Endothelial cell of umbilical vein (primary cell): Measurements from ENCODE around the gene PTPRK. TPM values are rescaled to one million over a fixed set of nuclear protein-coding genes. Genes with fewer than 3 reads are reported as not detected.

Experiments used
- BruUV-seq: library from RNA; stranded (reverse); fragments of 400-500 nt; replicated peaks from 2 replicates; lab custom pipeline; 2021; lab: Mats Ljungman, UMichigan
- CTCF ChIA-PET: fragments of 300-600, 350-600 bp; sonication (Branson Sonifier 250); formaldehyde crosslinking; loops from one replicate; lab custom pipeline; 2021; ENCODE audit warnings: antibody characterized with exemption, inconsistent platforms; lab: Charles Lee
- POLR2A ChIA-PET: fragments of 300-600, 350-600 bp; sonication (Branson Sonifier 250); formaldehyde crosslinking; loops from one replicate; lab custom pipeline; 2021; ENCODE audit warnings: antibody characterized with exemption, inconsistent platforms; lab: Charles Lee
- DNase-seq: peaks from one replicate; pipeline ENCODE4 v3.0.0-alpha.2; 2011; ENCODE audit warnings: low read depth, low spot score
- FAIRE-seq: peaks from 2 replicates; lab custom pipeline; 2011; peaks lifted over from hg19 to GRCh38; lab: Jason Lieb, UNC
- H2AFZ ChIP-seq: 2 replicates; pipeline ENCODE4 v1.6.0; 2012; ENCODE audit warnings: low read depth, low read length, control low read depth, inconsistent platforms
- H3K27ac ChIP-seq: 2 replicates; pipeline ENCODE4 v1.5.1; 2011; ENCODE audit warnings: low read depth, mild to moderate bottlenecking, control low read depth, low read length, moderate library complexity; ENCODE audit not compliant: insufficient read depth
- H3K27me3 ChIP-seq, 2 experiments: 2 replicates each; pipeline versions ENCODE4 v1.6.0 to v1.6.1; 2011; ENCODE audit warnings: low read length in 2 of 2, mixed read lengths in 1 of 2; ENCODE audit not compliant: control insufficient read depth in 2 of 2, insufficient read depth in 2 of 2
- H3K36me3 ChIP-seq, 2 experiments: 2 replicates in 1 of 2; 3 replicates in 1 of 2; pipeline ENCODE4 v1.5.1; 2011; ENCODE audit warnings: low read length in 2 of 2, mild to moderate bottlenecking in 1 of 2, moderate library complexity in 1 of 2; ENCODE audit not compliant: control insufficient read depth in 2 of 2, insufficient read depth in 2 of 2; ENCODE audit errors: extremely low read depth in 1 of 2
- H3K4me1 ChIP-seq: 3 replicates; pipeline ENCODE4 v1.5.1; 2011; ENCODE audit warnings: mild to moderate bottlenecking, low read length; ENCODE audit not compliant: control insufficient read depth, insufficient read depth; ENCODE audit errors: extremely low read depth
- H3K4me2 ChIP-seq: 2 replicates; pipeline ENCODE4 v1.6.1; 2011; ENCODE audit warnings: low read length, control low read depth, mixed read lengths; ENCODE audit not compliant: insufficient read depth
- H3K4me3 ChIP-seq, 3 experiments: fragments of 200-600 bp in 1 of 3; sonication (generic), shearing (Covaris generic) in 1 of 3; replicated peaks in 1 of 3; 2 replicates each; pipeline ENCODE4 v1.5.1; 2011 to 2016; ENCODE audit warnings: control low read depth in 3 of 3, low read length in 3 of 3, mild to moderate bottlenecking in 2 of 3, inconsistent platforms in 1 of 3, low read depth in 1 of 3, moderate library complexity in 1 of 3; ENCODE audit not compliant: insufficient read depth in 1 of 3
- H3K79me2 ChIP-seq: 2 replicates; pipeline ENCODE4 v1.6.0; 2012; ENCODE audit warnings: low read length, inconsistent platforms; ENCODE audit not compliant: control insufficient read depth, insufficient read depth
- H3K9ac ChIP-seq: replicated peaks from 2 replicates; pipeline ENCODE3; 2011; ENCODE audit warnings: low read length, control low read depth; ENCODE audit not compliant: insufficient read depth; ENCODE audit errors: extremely low read depth
- H3K9me1 ChIP-seq: replicated peaks from 3 replicates; pipeline ENCODE4 v1.6.0; 2011; ENCODE audit warnings: mild to moderate bottlenecking, low read length; ENCODE audit not compliant: control insufficient read depth, insufficient read depth; ENCODE audit errors: extremely low read depth
- H3K9me3 ChIP-seq: replicated peaks from 2 replicates; pipeline ENCODE4 v1.5.1; 2012; ENCODE audit warnings: low read length, inconsistent platforms; ENCODE audit not compliant: control insufficient read depth, insufficient read depth
- H4K20me1 ChIP-seq: replicated peaks from 2 replicates; pipeline ENCODE3; 2011; ENCODE audit warnings: mild to moderate bottlenecking, low read length; ENCODE audit not compliant: control insufficient read depth, insufficient read depth; ENCODE audit errors: extremely low read depth
- CTCF ChIP-seq, 2 donors: IDR thresholded peaks; 1 replicate in 1 of 2; 2 replicates in 1 of 2; pipeline ENCODE4 v1.5.1; 2011; ENCODE audit warnings: low read length in 2 of 2, mild to moderate bottlenecking in 2 of 2, moderate library complexity in 2 of 2, control low read depth in 1 of 2, inconsistent platforms in 1 of 2, low read depth in 1 of 2; ENCODE audit not compliant: insufficient read depth in 1 of 2; ENCODE audit errors: extremely low read depth in 1 of 2
- EZH2 ChIP-seq: IDR thresholded peaks from 2 replicates; pipeline ENCODE4 v1.6.1; 2012; ENCODE audit warnings: borderline replicate concordance, low read depth, mild to moderate bottlenecking, moderate library complexity, low read length, inconsistent platforms; ENCODE audit not compliant: severe bottlenecking
- FOS ChIP-seq: IDR thresholded peaks from 2 replicates; pipeline ENCODE4 v1.6.1; 2011; ENCODE audit warnings: mild to moderate bottlenecking, low read length, moderate library complexity, borderline replicate concordance; ENCODE audit not compliant: insufficient read depth
- GATA2 ChIP-seq: IDR thresholded peaks from 2 replicates; pipeline ENCODE4 v1.7.0; 2011; ENCODE audit warnings: low read depth, mild to moderate bottlenecking, moderate library complexity, mixed read lengths, low read length; ENCODE audit not compliant: insufficient read length, insufficient read depth
- JUN ChIP-seq: IDR thresholded peaks from 2 replicates; pipeline ENCODE4 v1.6.1; 2011; ENCODE audit warnings: borderline replicate concordance, low read depth; ENCODE audit not compliant: insufficient read length, insufficient read depth
- MYC ChIP-seq: IDR thresholded peaks from one replicate; pipeline ENCODE4 v1.6.1; 2011; ENCODE audit warnings: mild to moderate bottlenecking, low read depth, low read length
- POLR2A ChIP-seq: IDR thresholded peaks from 2 replicates; pipeline ENCODE4 v1.6.1; 2012; ENCODE audit warnings: low read depth, mild to moderate bottlenecking, control low read depth, low read length
- POLR2AphosphoS5 ChIP-seq: IDR thresholded peaks from 2 replicates; pipeline ENCODE4 v1.6.1; 2012; ENCODE audit warnings: low read depth, mild to moderate bottlenecking, control low read depth, low read length, moderate library complexity; ENCODE audit not compliant: insufficient read depth
- dilution Hi-C: fragments of 300-500 bp; cut with MboI; formaldehyde crosslinking; loops from one replicate; pipeline ENCODE4 v1.15.0; 2019; ENCODE audit warnings: low sequenced_read_pairs; ENCODE audit not compliant: extremely low pct_ligation_motif_present
- intact Hi-C: fragments of 100-400 bp; cut with micrococcal nuclease; formaldehyde crosslinking; loops from one replicate; pipeline ENCODE4 v1.10.0; 2022
- polyA plus RNA-seq, 4 experiments: library from polyadenylated mRNA; depleted of rRNA in 3 of 4; stranded (reverse) in 3 of 4; unstranded in 1 of 4; fragments of >200 nt; gene quantifications; 2 replicates each; pipeline versions ENCODE4 v1.2.1 to v1.2.3, GENCODE V29; 2011 to 2012; ENCODE audit warnings: missing spikeins in 1 of 4
- total RNA-seq: library from RNA; stranded (reverse); gene quantifications from 2 replicates; pipeline ENCODE4 v1.2.3, GENCODE V29; 2021
- TF ChIP-seq, protein P1 (sequence below): IDR thresholded peaks from 2 replicates; pipeline ENCODE4 v1.6.1; 2011; ENCODE audit not compliant: insufficient read depth, insufficient read length

The PTPRK gene
- total and polyA plus RNA-seq, 2 donors (not counting 3 experiments of a cell fraction or from before 2014, with no cell fraction given): 15.2 to 74.0 TPM

GRCh38 chr6:128208078-128208477, 312.3 kb downstream of the PTPRK start:
- peaks cover 12% of the 10 kb centered on the region for H3K79me2 ChIP-seq
- FAIRE-seq (no peak), DNase-seq (peak; percentile 55)
- TF ChIP-seq EZH2 (no peak), GATA2 (peak; percentile 60), FOS (no peak), JUN (no peak)
- H3K9me3 ChIP-seq: no peaks in the 10 kb centered on the region
- H3K9me1 ChIP-seq: no peaks in the 10 kb centered on the region
- ChIA-PET POLR2A (no interaction called here), CTCF (no interaction called here)
- dilution Hi-C loops: no loop called here
- intact Hi-C loops: loop anchor here (5.0 kb wide), 1 partner anchor 309 kb away; no protein-coding TSS in a partner anchor
- H3K4me1 ChIP-seq: peaks cover 38% of the 10 kb centered on the region
- H4K20me1 ChIP-seq: no peaks in the 10 kb centered on the region
- peak overlapping the region; percentile 78 for H3K4me2 ChIP-seq
- BruUV-seq: no TSS peak
- no peaks in the 10 kb centered on the region for H3K36me3 ChIP-seq
- peak overlapping the region; percentile 26 for H3K27ac ChIP-seq
- H3K9ac ChIP-seq: no peak overlapping the region
- no peaks in the 10 kb centered on the region for H3K27me3 ChIP-seq
- no peak overlapping the region for H3K4me3 ChIP-seq
- H2AFZ ChIP-seq: no peak overlapping the region

GRCh38 chr6:128206610-128207426, 313.6 kb downstream of the PTPRK start:
- Histone ChIP-seq H3K79me2 (peaks cover 18% of the 10 kb centered on the region), H3K4me3 (no peak overlapping the region), H3K4me2 (no peak overlapping the region), H3K9me3 (no peaks in the 10 kb centered on the region), H3K9ac (no peak overlapping the region), H2AFZ (no peak overlapping the region), H3K27ac (no peak overlapping the region), H3K27me3 (no peaks in the 10 kb centered on the region), H4K20me1 (no peaks in the 10 kb centered on the region), H3K4me1 (peaks cover 38% of the 10 kb centered on the region), H3K36me3 (no peaks in the 10 kb centered on the region), H3K9me1 (no peaks in the 10 kb centered on the region)
- ChIA-PET POLR2A (no interaction called here), CTCF (interaction anchor here (0.9 kb wide), 1 partner anchor 524 kb away, joined by 3 read pairs; no protein-coding TSS in a partner anchor)
- dilution Hi-C loops: no loop called here
- intact Hi-C loops: loop anchor here (5.0 kb wide), 1 partner anchor 310 kb away; no protein-coding TSS in a partner anchor
- no peak for DNase-seq
- no TSS peak for BruUV-seq
- TF ChIP-seq, protein P1, sequence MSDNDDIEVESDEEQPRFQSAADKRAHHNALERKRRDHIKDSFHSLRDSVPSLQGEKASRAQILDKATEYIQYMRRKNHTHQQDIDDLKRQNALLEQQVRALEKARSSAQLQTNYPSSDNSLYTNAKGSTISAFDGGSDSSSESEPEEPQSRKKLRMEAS: no peak
- TF ChIP-seq CTCF (IDR thresholded peaks at IDR 0.05; ENCODE audit: extremely low read depth in 1 of 2, insufficient read depth in 1 of 2, low read depth in 1 of 2, low read length in 2 of 2): no peak
- TF ChIP-seq EZH2: no peak
- no peak for TF ChIP-seq MYC
- no peak for TF ChIP-seq POLR2A
- TF ChIP-seq FOS: no peak
- no peak for TF ChIP-seq GATA2
- no peak for TF ChIP-seq POLR2AphosphoS5
- TF ChIP-seq JUN: no peak
- no peak for FAIRE-seq
